Stomach (tissue), 4 donors: Measurements from ENCODE around the gene DOLK.

Experiments used
- CTCF ChIP-seq, 7 experiments: fragments of 450-650 bp in 4 of 7; fragments of 200-600 bp in 3 of 7; sonication (generic) in 3 of 7; IDR thresholded peaks; one replicate each; pipeline ENCODE4 v1.5.1; 2016 to 2019; ENCODE audit warnings: antibody characterized with exemption in 7 of 7, control low read depth in 2 of 7, mild to moderate bottlenecking in 1 of 7
- EP300 ChIP-seq: sonication (generic); formaldehyde crosslinking; IDR thresholded peaks from one replicate; pipeline ENCODE4 v1.6.1; 2017; ENCODE audit warnings: antibody characterized with exemption
- POLR2A ChIP-seq, 4 donors: fragments of 450-650 bp; IDR thresholded peaks; one replicate each; pipeline ENCODE4 v1.6.1; 2016; ENCODE audit warnings: antibody characterized with exemption in 4 of 4, control low read depth in 2 of 4, mild to moderate bottlenecking in 1 of 4, moderate library complexity in 1 of 4
- POLR2AphosphoS5 ChIP-seq, 3 donors: sonication (generic); formaldehyde crosslinking; IDR thresholded peaks; one replicate each; pipeline ENCODE4 v1.6.1; 2016; ENCODE audit warnings: antibody characterized with exemption in 3 of 3

GRCh38 chr9:128905964-128906363 lies 41.4 kb downstream of the DOLK start:
- no peak for TF ChIP-seq CTCF (IDR thresholded peaks at IDR 0.05)
- TF ChIP-seq POLR2A (IDR thresholded peaks at IDR 0.05), result no peak
- no peak for TF ChIP-seq POLR2AphosphoS5 (IDR thresholded peaks at IDR 0.05)
- no peak for TF ChIP-seq EP300
